Stimulated activated CD8-positive, alpha-beta memory T cell treated with anti-CD3 and anti-CD28 coated beads, Interleukin-12 subunit alpha, Interleukin-12 subunit beta, amount 100 ng/mL, for 24 hours (primary cell): ENCODE measurements around the gene OCIAD2.
"Not testable (repeated sequence)": the region's sequence is repeated elsewhere in the genome, so short reads cannot be mapped to it uniquely, and the experiment has no call there.

Source experiments
- DNase-seq: peaks from one replicate; pipeline ENCODE4 v3.0.0-alpha.2; 2020; ENCODE audit errors: extremely low read depth

The OCIAD2 gene

GRCh38 chr4:48907706-48908477 is 1.3 kb upstream of the OCIAD2 start:
- DNase-seq: no peak

- DNase-seq: no peak
Observed at GRCh38 chr4:48905363-48906015, 1.1 kb downstream of the OCIAD2 start.

- no peak for DNase-seq
Observed at GRCh38 chr4:48904541-48905142, 1.9 kb downstream of the OCIAD2 start.

GRCh38 chr4:48904101-48904500 is 2.5 kb downstream of the OCIAD2 start:
- no peak for DNase-seq

- DNase-seq: no peak
Observed at GRCh38 chr4:48902266-48902665, 4.3 kb downstream of the OCIAD2 start.

- no peak for DNase-seq
Observed at GRCh38 chr4:48901196-48901595, 5.4 kb downstream of the OCIAD2 start.

- no peak for DNase-seq
Observed at GRCh38 chr4:48899950-48900349, 6.6 kb downstream of the OCIAD2 start.

- no peak for DNase-seq
Observed at GRCh38 chr4:48899432-48899749, 7.2 kb downstream of the OCIAD2 start.

GRCh38 chr4:48898733-48899431 is 7.7 kb downstream of the OCIAD2 start:
- no peak for DNase-seq

- DNase-seq: no peak
Observed at GRCh38 chr4:48896845-48897244, 9.7 kb downstream of the OCIAD2 start.

GRCh38 chr4:48891028-48891619 is 15.4 kb downstream of the OCIAD2 start:
- no peak for DNase-seq

GRCh38 chr4:48889750-48890149 is 16.8 kb downstream of the OCIAD2 start:
- DNase-seq: not testable (repeated sequence)

- not testable (repeated sequence) for DNase-seq
Observed at GRCh38 chr4:48881646-48882045, 24.9 kb downstream of the OCIAD2 start.

GRCh38 chr4:48879561-48880442 is 26.8 kb downstream of the OCIAD2 start:
- no peak for DNase-seq

GRCh38 chr4:48877827-48878535 is 28.6 kb downstream of the OCIAD2 start:
- DNase-seq: no peak

- not testable (repeated sequence) for DNase-seq
Observed at GRCh38 chr4:48864696-48865095, 41.9 kb downstream of the OCIAD2 start.

GRCh38 chr4:48863728-48864127 is 42.8 kb downstream of the OCIAD2 start:
- DNase-seq: no peak

- DNase-seq: no peak
Observed at GRCh38 chr4:48862661-48863060, 43.9 kb downstream of the OCIAD2 start.

- DNase-seq: no peak
Observed at GRCh38 chr4:48862038-48862437, 44.5 kb downstream of the OCIAD2 start.

GRCh38 chr4:48858130-48858529 is 48.4 kb downstream of the OCIAD2 start:
- DNase-seq: no peak
